NCI-H510A treated with DMSO at 0.1 percent for 48 hours (cell line): ENCODE measurements around the gene WASHC4.

Source experiments
- DNase-seq: peaks from one replicate; lab custom pipeline; 2025; lab: John Stamatoyannopoulos, UW

The WASHC4 gene

GRCh38 chr12:105209091-105209490, 101.6 kb downstream of the WASHC4 start:
- no peak for DNase-seq

GRCh38 chr12:105212438-105212837, 104.9 kb downstream of the WASHC4 start:
- no peak for DNase-seq

GRCh38 chr12:105214148-105214547, 106.6 kb downstream of the WASHC4 start:
- no peak for DNase-seq

GRCh38 chr12:105214670-105215375, 107.3 kb downstream of the WASHC4 start:
- no peak for DNase-seq

GRCh38 chr12:105218434-105218833, 110.9 kb downstream of the WASHC4 start:
- DNase-seq, result no peak
